Posterior cingulate gyrus (tissue), 11 donors: ENCODE data around the gene KANSL1.

Experiments
- DNase-seq, 10 donors: peaks; one replicate each; pipeline versions ENCODE4 v3.0.0 to v3.0.0-alpha.2; 2020 to 2021; ENCODE audit warnings: mixed read lengths in 3 of 10
- intact Hi-C: fragments of 100-400 bp; cut with DNase I; formaldehyde crosslinking; loops from one replicate; pipeline ENCODE4 v1.15.1; 2023

Gene KANSL1

DNA sequence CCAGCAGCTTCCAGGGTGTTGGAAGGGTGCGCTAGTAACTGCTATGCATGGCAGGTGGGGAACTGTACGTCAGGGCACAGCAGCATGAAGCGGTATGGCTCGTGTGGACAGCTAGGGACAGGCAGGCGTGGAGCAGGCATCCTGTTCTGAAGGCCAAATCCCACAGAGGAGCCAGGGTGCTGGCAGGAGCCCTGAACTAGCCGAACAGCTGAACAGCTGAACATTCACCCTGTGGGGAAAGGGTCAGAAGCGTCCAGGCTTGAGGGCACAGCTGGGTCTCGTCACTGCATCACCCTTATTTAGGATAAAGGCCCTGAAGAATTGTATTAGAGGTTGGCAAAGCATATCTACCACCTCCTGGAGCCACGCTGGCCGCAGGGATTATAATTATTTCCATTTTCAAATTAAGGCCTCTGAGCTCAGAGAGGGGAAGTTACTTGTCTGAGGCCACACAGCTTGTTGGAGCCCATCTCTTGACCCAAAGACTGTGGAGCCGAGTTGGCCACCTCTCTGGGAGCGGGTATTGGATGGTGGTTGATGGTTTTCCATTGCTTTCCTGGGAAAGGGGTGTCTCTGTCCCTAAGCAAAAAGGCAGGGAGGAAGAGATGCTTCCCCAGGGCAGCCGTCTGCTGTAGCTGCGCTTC, 197.5 kb downstream of the KANSL1 start:
- intact Hi-C loops: no loop called here
- no peak for DNase-seq

DNA sequence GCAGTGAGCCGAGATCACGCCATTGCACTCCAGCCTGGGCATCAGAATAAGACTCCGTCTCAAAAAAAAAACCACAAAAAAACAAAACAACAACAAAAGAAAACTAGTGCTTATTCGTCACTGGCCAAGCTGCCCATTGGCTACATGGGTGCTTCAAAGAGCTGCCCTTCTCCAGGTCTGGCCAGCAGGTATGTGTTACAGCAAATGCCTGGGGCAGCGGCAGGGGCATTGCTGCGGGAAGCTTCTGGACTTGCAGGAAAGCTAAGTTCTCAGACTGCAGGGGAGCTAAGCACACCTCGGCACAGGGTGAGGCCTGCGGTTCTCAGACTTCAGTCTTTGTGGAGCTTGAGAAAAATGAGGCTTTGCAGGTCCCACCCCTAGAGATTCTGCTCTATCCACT, 198.2 kb downstream of the KANSL1 start:
- intact Hi-C loops: no loop called here
- DNase-seq: no peak

DNA sequence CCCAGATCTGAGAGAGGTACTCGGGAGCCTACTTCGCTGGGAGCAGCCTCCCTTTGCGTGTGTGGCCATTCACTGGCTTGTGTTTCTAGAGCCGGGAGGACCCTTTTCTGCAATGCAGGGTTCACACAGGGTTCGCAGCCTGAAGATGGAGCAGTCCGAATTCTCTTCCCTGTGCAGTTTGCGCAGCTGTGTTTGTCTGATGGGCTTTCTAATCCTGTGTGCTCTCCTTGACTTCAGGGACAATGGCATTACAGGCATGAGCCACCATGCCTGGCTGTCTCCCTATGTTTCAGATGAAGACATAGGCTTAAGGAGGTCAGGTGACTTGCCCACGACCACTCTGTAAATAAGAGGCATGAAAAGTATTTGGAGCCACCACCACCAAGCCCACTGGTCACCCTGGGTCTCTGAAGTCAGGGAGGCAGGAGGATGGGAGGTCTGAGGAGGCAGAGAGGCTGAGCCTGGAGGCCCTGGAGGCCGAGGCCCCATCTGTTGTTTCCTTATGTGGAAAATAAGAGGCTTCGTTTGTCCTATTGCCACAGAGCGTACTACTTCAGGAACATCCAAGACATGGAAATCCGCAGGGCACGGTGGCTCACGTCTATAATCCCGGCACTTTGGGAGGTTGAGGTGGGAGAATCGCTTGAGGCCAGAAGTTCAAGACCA, 199.1 kb downstream of the KANSL1 start:
- peak in 2 of 10 donors; percentile 42 to 55 for DNase-seq
- intact Hi-C loops: no loop called here

DNA sequence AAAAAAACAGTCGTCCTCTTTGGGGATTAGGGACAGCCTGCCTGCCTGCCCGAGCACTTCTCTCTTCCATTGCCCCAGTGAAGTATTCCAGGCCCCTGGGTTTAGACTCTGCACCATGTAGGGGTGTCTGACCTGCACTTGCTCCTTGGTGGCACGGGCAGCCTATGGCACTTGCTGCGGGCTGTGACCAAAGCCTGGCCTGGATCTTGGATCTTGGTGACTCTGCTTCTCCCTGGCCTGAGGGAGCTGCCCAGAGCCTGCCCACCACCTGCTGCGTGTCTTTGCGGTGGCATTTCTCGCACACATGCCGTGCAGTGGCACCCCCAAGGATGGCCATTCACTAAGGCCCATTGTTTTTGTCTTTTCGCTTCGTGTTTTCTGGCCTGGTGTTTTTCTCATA, 200.3 kb downstream of the KANSL1 start:
- DNase-seq: peak in 2 of 10 donors; percentile 64 to 75
- intact Hi-C loops: no loop called here

DNA sequence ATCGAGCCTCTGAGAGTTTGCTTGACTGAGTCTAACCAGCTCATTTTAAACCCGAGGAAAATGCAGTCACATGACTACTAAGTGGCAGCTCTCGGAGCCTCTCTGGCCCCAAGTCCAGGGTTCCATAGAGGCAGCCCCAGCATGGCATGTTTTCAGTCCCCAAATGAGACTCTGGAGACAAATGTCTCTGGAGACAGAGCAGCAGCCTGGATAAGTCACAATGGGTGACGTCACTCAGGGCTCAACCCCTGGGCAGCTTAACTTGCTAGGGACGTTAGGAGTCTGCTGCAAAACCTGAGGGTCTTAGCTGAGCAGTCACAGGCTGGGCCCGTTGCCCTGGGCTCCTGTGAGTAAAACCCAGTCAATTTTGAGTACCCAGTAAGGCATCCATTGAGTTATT, 201.1 kb downstream of the KANSL1 start:
- intact Hi-C loops: no loop called here
- DNase-seq: peak in 2 of 10 donors; percentile 41 to 63

DNA sequence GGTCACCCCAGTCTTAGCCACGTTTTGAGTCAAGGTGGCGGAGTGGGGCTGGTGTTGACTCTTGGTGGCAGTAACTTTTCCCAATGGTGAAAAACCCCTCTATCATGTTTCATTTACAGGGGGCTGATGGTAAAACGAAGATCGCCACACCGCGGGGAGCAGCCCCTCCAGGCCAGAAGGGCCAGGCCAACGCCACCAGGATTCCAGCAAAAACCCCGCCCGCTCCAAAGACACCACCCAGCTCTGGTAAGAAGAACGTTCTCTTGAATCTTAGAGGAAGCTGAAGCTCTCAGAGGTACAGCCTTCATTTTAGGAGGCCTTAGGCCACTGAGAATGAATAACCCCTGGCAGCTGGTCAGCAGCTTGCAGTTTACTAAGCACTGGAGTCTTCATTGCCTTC, 201.9 kb downstream of the KANSL1 start:
- intact Hi-C loops: no loop called here

DNA sequence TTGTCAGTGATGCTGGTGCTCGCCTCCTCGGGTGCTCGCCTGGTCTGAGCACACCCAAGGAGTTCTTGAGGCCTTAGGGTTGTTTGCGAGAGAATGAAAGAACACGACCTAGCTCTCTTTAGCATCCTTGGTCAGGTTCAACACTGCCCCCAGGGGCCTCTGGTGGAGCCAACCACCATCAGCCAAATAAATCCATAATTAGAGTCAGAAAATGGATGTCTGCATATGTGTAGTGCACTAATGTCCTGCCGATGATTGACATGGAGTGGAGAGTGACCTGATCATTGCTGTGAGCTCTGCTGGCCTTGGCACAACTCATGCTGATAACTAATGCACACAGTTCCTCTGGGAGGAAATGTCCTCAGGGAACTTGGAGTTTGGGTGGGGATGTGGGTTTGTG, 202.3 kb downstream of the KANSL1 start:
- intact Hi-C loops: no loop called here
- peak in 1 of 10 donors; percentile 33 for DNase-seq

More for the DNA sequence above, 201.9 kb downstream of the KANSL1 start:
- DNase-seq: peak in 2 of 10 donors; percentile 50 to 59

DNA sequence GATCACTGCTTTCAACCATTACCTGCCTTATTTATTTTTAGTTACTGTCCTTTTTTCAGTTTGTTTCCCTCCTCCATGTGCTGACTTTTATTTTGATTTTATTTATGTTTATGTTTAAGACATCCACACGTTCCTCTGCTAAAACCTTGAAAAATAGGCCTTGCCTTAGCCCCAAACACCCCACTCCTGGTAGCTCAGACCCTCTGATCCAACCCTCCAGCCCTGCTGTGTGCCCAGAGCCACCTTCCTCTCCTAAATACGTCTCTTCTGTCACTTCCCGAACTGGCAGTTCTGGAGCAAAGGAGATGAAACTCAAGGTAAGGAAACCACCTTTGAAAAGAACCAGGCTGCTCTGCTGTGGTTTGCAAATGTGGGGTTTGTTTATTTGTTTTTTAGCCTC, 203.5 kb downstream of the KANSL1 start:
- DNase-seq: no peak
- intact Hi-C loops: no loop called here

DNA sequence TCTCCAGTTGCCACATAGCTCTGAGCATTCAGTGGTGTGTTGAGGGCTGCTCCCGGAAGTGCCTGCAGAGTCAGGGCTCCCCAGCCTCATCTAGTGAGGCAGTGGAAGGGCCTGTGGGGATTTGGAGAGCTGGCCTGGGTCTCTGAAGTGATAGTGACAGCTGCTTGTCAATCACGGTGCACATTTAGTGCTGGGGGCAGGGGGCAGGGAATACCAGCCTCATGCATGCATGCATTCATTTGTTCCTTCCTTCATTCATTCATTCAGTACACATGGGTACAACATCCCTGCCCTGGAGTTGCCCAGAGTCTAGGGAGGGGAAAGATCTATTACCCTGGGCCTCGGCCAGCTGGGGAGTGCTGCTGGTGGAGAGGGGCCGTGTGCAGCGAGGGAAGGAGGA, 205.5 kb downstream of the KANSL1 start:
- peak in 1 of 10 donors; percentile 48 for DNase-seq

DNA sequence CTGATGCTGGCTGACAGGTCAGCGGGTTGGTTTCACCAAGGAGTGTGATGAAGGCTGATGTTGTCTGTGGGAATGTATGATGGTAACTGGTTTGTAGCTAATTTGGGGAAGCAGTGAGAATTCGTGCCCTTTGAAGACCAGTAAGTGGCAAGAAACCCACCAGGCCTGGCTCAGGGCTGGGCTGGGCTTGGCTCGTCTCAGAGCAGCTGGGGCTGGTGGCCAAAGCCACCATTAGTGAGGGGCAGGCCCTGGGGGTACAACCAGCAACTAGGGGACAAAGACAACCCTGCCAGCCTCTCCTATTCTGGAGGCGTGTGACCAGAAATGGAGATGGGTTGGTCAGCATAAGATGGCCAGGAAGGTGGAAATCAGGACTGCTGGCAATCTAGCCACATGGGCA, 207.2 kb downstream of the KANSL1 start:
- intact Hi-C loops: no loop called here
- peak in 2 of 10 donors; percentile 24 to 59 for DNase-seq

More for the DNA sequence above, 205.5 kb downstream of the KANSL1 start:
- intact Hi-C loops: no loop called here

DNA sequence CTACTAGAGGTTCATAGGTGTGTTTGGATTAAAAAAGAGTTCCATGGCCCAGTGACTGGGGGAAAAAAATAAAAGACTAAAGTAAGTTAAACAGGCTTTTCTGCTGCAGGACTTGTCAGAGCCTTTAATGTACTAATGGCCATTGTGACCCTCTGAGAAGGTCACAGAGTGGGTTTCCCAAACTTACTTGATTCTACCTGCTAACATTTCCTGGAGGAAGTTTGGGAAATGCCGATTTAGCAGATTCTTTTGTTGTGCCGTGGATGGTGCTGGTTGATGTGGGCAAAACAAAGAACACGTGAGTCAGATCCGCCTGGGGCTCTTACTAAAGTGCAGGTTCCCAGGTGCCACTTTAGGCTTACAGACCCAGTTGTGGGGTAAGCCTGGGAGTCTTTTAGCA, 207.8 kb downstream of the KANSL1 start:
- peak in 1 of 10 donors; percentile 14 for DNase-seq
- intact Hi-C loops: no loop called here

DNA sequence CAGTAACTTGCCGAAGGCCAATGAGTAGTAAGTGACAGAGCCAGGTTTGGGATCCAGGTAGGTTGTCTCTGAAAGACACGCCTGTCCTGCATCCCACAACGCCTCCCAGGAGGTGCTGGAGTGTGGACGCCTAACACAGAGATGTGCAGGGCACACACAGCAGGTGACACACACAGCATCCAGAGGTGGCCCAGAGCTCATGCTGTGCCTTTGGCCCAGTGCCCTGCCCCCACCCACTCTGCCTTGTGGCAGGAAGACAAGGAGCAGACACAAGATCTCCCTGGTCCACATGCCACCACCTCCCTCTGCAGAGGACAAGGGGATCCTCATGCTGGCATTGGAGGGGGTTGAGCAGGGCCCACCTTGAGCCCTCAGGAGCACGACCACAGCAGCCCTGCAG, 208.9 kb downstream of the KANSL1 start:
- peak in 2 of 10 donors; percentile 71 to 80 for DNase-seq
- intact Hi-C loops: no loop called here

DNA sequence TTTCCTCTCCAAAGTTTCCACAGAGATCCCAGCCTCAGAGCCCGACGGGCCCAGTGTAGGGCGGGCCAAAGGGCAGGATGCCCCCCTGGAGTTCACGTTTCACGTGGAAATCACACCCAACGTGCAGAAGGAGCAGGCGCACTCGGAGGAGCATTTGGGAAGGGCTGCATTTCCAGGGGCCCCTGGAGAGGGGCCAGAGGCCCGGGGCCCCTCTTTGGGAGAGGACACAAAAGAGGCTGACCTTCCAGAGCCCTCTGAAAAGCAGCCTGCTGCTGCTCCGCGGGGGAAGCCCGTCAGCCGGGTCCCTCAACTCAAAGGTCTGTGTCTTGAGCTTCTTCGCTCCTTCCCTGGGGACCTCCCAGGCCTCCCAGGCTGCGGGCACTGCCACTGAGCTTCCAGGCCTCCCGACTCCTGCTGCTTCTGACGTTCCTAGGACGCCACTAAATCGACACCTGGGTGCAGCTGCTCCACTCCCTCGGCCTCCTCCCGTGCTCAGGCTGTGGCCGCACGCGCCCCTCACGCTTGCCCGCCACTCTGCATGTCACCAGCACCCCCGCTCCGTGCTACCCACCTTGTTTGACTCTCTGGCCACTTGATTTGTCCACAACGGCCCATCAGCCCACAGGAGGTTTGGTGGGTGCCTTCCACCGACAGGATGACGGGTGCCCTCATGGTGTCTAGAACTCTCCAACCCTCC, 209.5 kb downstream of the KANSL1 start:
- intact Hi-C loops: no loop called here
- DNase-seq: peak in 2 of 10 donors; percentile 62 to 70

DNA sequence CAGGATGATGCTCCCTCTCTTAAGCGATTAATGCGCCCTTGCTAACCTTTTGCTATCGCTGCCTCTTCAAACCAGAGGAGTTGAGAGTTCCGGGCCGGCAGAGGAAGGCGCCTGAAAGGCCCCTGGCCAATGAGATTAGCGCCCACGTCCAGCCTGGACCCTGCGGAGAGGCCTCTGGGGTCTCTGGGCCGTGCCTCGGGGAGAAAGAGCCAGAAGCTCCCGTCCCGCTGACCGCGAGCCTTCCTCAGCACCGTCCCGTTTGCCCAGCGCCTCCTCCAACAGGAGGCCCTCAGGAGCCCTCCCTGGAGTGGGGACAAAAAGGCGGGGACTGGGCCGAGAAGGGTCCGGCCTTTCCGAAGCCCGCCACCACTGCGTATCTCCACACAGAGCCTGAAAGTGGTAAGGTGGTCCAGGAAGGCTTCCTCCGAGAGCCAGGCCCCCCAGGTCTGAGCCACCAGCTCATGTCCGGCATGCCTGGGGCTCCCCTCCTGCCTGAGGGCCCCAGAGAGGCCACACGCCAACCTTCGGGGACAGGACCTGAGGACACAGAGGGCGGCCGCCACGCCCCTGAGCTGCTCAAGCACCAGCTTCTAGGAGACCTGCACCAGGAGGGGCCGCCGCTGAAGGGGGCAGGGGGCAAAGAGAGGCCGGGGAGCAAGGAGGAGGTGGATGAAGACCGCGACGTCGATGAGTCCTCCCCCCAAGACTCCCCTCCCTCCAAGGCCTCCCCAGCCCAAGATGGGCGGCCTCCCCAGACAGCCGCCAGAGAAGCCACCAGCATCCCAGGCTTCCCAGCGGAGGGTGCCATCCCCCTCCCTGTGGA, 210.2 kb downstream of the KANSL1 start:
- intact Hi-C loops: no loop called here

DNA sequence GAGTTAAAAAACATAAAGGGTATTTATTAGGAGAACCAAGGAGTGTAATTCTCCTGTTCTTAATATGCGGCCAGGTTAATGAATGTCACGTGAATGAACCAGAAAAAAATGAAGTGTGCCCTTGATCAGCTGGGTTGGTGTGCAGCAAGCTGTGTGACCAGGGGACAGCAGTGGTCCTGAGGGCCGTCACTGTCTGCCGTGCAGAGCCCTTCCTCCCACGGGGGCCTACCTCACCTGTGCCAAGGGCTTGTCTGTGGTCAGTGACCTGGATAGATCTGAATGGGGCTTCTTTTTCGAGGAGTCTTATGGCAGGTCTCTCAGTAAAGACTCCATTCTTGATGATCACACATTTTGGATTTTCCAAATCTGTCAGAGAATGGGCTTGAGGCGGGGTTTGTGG, 211.9 kb downstream of the KANSL1 start:
- intact Hi-C loops: no loop called here
- peak in 2 of 10 donors; percentile 62 to 69 for DNase-seq

More for the DNA sequence above, 210.2 kb downstream of the KANSL1 start:
- DNase-seq: peak in 2 of 10 donors; percentile 71 to 77

DNA sequence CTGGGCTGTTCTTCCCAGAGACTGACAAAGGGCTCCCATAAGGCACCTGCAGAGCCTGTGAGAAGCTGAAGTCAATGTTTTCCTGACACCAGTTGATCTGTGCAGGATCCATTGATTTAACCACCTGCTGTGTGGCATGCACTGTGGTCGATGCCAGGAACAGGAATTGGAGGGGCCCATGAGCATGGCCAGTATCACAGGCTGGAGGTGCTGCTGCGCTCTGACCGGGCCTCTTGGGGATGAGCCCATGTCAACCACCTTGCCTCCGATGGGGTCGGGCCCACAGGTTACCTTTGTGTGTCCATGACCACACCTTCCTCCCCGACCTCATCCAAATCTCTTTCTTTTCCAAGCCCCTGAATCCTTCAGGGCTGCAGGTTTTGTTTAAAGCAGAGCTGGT, 212.4 kb downstream of the KANSL1 start:
- DNase-seq: peak in 2 of 10 donors; percentile 64 to 67
- intact Hi-C loops: no loop called here
